ENCODE data around the gene GTPBP1.

- TF ChIP-seq CTCF (IDR thresholded peaks at IDR 0.05) (no peak), EP300 (IDR thresholded peaks at IDR 0.05) (no peak), POLR2A (IDR thresholded peaks at IDR 0.05; ENCODE audit: low read depth) (no peak), POLR2AphosphoS5 (IDR thresholded peaks at IDR 0.05) (no peak)
Observed at GRCh38 chr22:38742176-38742942, 36.6 kb downstream of the GTPBP1 start.

All from esophagus muscularis mucosa (tissue), 4 donors.